ENCODE data around the gene EXTL2.

GRCh38 chr1:100847361-100848082, 47.1 kb downstream of the EXTL2 start:
- TF ChIP-seq CTCF (IDR thresholded peaks at IDR 0.05; ENCODE audit: poor library complexity) (no peak), EZH2 (IDR thresholded peaks at IDR 0.05; ENCODE audit: borderline replicate concordance) (no peak), EZH2phosphoT487 (IDR thresholded peaks at IDR 0.05; ENCODE audit: low read depth, severe bottlenecking, unreplicated experiment) (no peak)

All from hepatocyte (in vitro differentiated cells).